Suppressor macrophage treated with lipopolysaccharide for 1 hour (primary cell): ENCODE measurements around the gene ATF1.
"Not testable (repeated sequence)": the region's sequence is repeated elsewhere in the genome, so short reads cannot be mapped to it uniquely, and the experiment has no call there.

Experiments
- DNase-seq, 3 donors: peaks; one replicate each; pipeline ENCODE4 v3.0.0-alpha.2; 2020 to 2022

ATF1 gene

DNA sequence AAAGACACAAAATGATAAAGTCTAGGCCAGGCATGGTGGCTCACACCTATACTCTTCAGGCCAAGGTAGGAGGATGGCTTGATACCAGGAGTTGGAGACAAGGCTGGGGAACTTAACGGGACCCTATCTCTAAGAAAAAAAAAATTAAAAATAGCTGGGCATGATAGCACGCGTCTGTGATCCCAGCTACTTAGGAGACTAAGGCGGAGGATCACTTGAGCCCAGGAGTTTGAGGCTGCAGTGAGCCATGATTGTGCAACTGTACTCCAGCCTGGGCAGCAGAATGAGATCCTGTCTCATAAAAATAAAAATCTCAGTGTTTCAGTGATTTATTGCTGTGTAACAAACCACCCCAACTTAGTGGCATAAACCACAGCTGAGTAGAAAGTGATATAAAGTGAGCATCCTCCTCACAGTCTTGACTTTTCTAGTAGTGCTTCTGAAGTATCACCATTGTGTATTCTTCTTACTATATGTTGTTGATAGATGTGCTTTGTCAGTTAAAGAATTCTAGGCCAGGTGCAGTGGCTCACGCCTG is 10.6 kb upstream of the ATF1 start:
- DNase-seq, result no peak

DNA sequence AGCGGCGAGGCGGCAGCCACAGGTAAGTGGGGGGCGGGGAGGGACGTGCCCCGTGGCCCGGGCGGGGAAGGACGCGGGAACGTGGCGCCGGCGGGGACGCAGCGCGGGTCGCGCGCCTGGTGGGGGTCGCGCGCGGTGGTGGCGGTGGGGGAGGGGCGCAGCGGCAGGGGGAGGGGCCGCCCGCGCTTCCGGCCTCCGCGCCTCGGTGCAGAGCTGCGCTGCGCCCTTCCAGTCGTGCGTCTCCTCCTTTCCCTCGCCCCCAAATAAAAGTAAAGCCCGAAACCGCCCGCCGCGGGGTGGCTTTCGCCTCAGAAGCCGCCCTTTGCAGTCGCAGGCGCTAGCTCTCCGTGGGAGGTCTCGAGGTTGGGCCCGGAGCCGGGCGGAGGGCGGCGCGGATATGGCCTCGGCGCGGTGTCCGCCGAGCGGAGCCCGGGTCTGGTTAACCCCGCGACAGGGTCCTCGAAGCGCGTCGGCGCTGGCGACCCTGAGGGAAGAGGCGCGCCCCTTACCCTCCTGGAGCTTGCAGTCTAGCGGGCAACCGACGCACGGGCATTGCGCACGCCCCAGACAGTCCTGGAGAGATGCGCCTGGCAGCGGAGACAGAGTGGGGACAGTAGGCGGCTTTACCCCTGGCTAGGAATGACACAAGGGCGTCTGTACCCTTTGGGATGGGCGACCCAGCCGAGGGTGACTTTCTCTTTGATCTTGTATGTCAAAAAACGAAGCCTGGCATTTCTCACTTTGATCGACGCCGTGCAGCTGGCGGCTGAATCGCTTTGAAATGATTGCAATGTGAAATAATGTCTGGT is 589 bp downstream of the ATF1 start:
- DNase-seq, result peak; percentile 49 to 67 (median 56)

DNA sequence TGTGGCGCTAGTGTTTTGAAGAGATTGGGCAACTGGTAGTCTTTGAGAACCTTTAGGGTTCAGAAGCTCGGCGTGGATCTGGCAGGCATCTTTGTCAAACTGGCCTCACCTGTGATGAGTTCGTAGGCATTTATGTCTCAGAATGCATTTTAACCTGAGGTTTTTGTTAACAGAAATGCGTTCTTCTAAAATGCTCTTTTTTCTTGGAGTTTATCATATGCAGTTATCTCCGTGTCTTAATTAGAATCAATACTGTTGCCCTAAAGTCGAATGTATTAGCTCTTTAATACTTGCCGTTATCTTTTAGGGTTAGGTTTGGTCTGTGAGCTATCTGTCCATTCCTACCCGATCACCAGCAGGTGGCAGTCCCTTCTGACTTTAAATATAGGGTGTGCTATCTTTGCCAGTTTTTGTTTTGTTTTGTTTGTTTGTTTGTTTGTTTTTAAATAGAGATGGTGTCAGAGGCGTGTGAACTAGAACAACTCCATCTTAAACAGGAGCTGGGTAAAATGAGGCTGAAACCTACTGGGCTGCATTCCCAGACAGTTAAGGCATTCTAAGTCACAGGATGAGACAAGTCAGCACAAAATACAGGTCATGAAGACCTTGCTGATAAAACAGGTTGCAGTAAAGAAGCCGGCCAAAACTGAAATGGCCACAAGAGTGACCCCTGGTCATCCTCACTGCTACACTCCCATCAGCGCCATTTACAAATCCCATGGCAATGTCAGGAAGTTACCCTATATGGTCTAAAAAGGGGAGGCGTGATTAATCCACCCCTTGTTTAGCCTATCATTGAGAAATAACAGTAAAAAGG is 1.4 kb downstream of the ATF1 start:
- peak; percentile 64 to 72 (median 70) for DNase-seq

DNA sequence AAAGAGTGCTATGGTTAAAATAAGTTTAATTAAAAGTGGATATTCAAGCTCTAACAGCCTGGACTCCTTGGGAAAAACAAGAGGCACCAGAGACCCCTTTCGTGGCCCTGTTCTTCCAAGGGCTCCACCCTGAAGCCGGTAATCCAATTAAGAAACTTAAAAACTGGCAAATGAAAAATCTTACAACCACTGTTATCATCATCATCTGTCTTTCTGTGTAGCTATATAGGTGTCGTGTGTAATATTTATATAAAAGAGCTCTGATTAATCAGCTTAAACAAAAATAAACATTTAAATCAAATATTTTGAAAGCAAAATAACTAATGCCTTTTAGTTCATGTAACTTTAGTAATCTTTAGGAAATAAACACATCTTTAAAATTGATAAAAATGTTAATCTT is 4.5 kb downstream of the ATF1 start:
- DNase-seq, result no peak

DNA sequence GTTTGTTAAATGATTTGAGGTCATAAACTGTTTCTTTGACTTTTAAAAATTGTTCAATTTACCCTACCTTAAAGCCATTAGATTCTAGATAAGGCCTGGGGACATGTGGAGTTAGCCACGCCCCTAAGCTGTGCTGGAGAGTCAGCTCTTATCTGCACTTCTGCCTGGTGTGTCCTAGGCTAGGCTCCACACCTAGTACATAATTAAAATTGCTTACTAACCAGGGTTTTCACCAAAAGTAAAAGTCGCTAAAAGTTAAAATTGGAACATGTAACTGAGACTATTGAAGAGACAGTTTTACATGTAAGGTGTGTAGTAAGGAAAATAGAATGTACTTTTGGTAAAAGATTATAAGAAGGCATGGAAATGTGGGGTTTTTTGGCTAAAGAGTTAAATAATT is 4.9 kb downstream of the ATF1 start:
- not testable (repeated sequence) for DNase-seq

DNA sequence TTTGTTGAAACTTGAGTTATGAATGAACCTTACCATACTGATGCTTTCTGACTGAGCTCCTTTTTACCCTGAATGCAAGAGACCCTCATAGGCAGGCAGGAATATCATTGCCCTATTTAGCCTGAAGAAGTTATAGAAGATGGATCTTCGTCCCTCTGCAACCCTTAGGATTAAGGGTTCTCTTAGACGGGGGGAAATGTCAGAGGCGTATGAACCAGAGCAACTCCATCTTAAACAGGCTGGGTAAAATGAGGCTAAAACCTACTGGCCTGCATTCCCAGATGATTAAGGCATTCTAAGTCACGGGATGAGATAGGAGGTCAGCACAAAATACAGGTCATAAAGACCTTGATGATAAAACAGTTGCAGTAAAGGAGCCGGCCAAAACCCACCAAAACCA is 7.5 kb downstream of the ATF1 start:
- no peak for DNase-seq

DNA sequence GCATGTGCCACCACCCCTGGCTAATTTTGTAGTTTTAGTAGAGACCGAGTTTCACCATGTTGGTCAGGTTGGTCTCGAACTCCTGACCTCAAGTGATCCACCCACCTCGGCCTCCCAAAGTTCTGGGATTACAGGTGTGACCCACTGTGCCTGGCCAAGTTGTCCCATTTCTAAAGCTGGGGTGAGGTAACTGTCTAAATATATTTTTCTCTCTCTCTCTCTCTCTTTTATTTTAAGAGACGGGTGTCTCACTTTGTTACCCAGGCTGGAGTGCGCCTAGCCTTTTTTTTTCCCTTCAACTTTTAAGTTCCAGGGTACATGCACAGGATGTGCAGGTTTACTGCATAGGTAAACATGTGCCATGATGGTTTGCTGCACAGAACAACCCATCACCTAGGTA is 8.6 kb downstream of the ATF1 start:
- no peak for DNase-seq

DNA sequence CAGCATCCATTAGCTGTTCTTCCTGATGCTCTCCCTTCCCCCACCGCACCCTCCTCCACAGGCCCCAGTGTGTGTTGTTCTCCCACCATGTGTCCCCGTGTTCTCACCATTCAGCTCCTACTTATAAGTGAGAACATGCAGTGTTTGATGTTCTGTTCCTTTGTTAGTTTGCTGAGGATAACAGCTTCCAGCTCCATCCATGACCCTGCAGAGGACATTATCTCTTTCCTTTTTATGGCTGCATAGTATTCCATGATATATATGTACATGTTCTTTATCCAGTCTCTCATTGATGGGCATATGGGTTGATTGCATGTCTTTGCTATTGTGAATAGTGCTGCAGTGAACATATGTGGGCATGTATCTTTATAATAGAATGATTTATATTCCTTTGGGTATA is 9.0 kb downstream of the ATF1 start:
- no peak for DNase-seq

DNA sequence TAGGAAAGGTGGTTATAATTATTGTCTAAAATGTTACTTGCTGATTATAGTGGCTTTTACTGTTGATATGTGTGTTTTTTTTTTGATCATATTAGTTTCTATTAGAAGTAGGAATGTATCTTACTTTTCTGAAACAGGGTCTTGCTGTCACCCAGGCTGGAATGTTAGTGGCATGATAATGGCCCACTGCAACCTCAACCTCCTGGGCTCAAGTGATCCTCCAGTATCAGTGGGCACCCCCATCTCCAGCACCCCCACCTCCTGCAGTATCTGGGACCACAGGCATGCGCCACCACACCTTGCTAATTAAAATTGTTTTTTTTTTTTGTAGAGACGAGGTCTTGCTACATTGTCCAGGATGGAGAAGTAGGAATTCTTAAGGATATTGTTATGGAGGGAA is 11.3 kb downstream of the ATF1 start:
- DNase-seq, result no peak

DNA sequence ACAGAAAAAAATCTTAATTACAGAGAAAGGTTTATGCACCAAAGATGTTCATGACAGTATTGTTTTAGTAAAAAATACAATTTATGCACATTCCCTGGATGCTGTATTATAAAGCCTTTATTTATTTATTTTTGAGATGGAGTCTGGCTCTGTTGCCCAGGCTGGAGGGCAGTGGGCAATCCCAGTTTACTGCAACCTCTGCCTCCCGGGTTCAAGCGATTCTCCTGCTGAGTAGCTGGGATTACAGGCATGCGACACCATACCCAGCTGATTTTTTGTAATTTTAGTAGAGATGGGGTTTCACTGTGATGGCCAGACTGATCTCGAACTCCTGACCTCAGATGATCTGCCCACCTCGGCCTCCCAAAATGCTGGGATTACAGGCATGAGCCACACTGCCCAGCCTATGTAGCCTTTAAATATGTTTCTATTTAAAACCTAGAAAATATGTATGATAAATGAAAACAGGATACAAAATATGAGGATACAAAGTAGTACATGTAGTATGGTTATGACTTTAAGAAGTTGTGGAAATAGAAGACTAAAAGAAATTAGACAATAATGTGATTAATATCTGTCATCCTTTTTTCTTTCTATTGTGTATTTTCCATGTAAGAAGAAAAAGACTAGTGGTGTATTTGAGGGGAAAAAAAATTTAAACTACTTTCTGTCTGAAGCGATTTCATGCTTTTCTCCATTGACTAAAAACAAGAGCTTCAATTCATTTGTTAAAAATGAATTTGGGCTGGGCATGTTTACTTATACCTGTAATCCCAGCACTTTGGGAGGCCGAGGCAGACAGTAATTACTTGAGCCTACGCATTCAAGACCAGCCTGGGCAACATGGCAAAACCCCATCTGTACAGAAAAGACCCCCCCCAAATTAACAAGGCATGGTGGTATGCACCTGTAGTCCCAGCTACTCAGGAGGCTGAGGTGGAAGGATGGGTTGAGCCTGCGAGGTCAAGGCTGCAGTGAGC is 13.1 kb downstream of the ATF1 start:
- no peak for DNase-seq

DNA sequence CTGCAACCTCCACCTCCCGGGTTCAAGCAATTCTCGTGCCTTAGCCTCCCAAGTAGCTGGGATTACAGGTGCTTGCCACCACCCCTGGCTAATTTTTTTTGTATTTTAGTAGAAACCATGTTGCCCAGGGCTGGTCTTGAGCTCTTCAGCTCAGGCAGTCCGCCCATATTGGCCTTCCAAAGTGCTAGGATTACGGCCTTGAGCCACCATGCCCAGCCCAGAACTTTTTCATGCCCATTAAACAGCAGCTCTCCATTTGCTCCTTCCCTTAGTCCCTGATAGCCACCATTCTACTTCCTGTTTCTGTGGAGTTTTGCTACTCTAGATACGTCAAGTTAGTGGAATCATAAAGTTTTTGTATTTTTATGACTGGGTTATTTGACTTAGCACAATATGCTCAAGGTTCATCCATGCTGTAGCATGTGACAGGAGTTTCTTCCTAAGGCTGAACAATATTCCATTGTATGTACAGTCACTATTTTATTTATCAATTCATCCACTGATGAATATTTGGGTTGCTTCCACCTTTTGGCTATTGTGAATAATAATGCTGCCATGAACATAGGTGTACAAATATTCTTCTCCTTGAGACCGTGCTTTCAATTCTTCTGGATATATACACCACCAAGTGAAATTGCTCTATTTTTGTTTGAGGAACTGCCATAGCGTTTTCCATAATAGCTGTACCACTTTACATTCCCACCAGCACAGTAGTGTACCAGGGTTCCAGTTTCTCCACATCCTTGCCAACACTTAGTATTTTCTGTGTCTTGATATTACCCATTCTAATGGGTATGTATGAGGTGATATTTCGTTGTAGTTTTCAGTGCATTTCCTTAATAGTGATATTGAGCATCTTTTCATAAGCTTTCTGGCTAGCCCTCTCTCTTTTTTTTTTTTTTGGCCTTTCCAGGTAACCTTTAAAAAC is 15.0 kb downstream of the ATF1 start:
- no peak for DNase-seq

DNA sequence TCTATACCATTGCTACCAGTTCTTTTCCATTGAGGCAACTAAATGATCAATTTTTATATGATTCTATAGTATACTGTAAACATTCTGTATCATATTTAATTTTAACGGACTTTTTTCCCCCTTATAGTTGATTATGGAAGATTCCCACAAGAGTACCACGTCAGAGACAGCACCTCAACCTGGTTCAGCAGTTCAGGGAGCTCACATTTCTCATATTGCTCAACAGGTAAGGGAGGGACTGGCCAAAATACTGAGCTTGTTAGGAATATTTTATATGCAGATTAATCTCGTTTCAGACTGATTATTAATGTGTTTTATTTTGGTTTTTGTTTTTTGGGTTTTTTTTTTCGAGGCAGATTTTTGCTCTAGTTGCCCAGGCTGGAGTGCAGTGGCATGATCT is 16.1 kb downstream of the ATF1 start:
- DNase-seq, result no peak

DNA sequence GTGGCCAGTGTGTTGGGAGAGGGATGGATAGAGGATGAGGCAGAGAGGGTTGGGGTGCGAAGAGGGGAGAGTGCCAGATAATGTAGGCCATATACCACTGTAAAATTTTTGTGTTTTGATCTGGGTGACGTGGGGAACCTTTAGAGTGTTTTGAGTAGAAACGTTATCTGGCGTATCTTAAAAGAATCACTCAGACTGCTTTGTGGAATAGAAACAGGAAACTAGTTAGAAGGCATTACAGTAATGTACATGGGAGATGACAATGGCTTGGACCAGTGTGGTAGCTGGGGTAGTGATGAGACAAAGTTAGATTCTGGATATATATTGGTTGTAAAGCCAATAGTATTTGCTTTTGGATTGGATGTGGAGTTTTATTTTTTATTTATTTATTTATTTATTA is 20.6 kb downstream of the ATF1 start:
- no peak for DNase-seq

DNA sequence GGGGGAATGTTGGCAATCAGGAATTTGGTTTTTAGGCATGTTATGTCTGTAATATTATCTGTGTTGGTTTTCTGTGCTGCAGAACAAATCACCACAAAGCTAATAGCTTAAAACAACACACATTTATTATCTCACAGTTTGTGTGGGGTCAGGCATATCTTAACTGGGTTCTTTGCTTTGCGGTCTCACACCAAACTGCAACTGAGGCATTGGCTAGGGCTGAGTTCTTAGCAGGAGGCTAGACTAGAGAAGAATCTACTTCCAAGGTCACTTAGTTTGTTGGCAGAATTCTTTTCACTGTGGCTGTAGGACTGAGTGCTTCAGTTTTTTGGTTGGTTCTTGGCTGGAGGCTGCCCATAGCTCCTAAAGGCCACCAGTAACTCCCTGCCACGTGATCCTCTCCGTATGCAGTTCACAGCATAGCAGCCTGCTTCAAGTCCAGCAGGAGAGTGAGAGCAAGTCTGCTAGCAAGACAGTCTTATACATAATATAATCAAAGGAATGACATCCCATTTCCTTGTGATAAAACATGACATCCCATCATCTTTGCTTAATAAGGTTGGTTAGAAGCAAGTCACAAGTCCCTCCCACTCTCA is 21.6 kb downstream of the ATF1 start:
- DNase-seq, result no peak

DNA sequence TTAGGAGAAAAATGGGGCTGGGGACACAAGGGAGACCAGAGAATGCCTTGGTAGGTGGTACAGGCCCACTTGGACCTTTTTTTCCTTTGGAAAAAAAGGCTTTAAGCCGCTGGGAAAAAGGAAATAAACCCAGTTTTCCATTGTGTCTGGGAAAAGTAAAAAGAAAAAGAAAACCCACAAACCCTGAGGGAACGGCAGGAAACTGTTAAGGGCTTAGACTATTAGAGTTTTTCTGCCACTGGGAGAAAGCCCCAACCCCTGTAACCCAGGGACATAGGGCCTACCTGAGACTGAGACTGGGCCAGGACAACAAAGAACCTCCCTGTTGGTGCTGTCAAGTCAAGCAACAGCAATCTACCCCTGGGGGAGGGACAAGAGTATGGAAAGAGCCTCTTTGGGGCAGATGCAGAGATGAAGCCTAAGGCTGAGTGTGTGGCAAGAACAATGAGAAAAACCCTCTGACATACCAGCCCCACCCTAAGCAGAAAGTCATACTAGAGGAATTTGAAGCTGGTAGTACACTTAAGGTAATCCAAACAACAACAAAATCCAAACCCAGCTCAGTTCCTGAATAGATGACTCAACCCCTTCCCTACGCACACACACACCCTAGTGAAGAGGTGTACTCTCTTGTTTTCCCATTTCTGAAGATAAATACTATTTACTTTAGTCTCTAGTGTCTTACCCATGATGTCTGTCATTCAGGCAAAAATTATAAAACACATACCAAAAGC is 22.8 kb downstream of the ATF1 start:
- no peak for DNase-seq

DNA sequence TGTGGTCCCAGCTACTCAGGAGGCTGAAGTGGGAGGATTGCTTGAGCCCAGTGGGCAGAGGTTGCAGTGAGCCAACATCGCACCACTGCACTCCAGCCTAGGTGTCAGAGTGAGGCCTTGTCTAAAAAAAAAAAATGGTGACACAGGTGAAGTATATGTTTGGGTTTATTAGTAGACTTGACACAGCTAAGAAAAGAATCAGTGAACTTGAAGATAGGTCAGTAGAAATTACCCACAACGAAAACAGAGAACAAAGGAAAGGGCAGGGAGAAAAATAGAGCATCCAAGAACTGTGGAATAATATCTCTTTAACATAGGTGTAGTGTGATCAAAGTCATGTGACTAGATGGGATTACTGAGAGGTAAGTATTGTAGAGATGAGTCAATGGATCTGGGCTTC is 23.7 kb downstream of the ATF1 start:
- no peak for DNase-seq

DNA sequence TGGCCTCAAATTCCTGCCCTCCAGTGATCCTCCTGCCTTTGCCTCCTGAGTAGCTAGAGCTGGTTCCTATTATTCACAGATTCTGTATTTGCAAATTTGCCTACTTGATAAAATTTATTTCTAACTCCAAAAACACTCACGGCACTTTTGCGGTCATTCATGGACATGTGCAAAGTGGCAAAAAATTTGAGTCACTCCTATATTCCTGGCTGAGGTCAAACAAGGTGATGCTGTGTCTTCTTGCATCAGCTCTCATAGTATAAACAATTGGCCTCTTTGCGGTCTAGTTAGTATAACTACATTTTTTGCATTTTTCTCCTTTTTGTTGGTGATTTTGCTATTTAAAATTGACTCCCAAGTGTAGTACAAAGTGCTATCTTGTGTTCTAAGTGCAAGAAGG is 24.7 kb downstream of the ATF1 start:
- DNase-seq, result no peak

DNA sequence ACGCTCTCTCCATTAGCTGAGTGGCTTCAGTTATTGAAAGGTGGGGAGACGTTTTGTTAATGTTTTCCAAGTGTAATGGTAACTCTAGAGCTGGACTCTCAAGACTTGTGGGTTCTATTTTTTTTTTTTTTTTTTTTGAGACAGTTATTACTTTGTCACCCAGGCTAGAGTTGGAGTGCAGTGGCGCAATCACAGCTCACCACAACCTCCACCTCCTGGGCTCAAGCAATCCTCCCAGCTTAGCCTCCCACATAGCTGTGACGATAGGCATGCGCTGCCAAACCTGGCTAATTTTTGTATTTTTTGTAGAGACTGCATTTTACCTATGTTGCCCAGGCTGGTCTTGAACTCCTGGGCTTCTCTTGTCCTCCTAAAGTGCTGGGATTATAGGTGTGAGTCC is 26.2 kb downstream of the ATF1 start:
- DNase-seq, result no peak

DNA sequence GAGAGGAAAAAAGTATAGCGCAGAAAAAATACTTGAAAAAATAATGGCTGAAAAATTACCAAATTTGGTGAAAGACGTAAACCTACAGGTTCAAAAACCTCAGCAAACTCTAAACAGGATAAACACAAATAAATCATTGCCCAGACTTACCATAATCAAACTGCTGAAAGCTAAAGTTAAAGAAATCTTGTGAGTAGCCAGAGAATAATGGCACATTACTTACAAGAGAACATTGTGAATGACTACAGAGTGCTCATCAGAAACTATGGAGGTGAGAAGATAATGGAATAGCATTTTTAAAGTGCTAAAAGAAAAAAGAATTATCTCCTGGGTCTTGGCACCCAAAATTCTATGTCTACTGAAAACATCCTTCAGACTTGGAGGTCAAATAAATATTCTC is 36.0 kb downstream of the ATF1 start:
- no peak for DNase-seq

DNA sequence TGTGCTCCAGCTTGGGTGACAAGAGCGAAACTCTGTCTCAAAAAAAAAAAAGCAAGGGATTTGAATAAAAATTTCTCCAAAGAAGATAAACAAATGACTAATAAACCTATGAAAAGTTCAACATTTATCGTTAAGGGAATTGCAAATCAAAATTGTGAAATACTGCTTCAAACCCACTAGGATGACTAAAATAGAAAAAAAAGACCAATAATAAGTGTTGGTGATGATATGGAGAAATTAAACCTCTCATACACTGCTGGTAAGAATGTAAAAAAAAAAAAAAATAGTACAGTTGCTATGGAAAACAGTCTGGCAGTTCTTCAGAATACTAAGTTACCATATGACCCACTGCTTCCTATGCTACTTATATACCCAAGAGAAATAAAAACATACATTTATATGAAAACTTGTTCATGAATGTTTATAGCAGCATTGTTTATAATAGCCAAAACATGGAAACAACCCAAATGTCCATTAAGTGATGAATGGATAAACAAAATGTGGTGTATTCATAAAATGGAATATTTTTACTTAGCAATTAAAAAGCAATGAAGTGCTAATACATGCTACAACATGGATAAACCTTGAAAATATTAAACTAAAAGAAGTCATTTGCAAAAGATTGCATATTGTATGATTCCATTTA is 39.5 kb downstream of the ATF1 start:
- no peak for DNase-seq
